Activated CD4-positive, alpha-beta memory T cell treated with anti-CD3 and anti-CD28 coated beads, Interleukin-2, amount 10 ng/mL, durations not matched to agents 7 days and 5 days (primary cell): ENCODE results near the gene TAC3. TPM values are rescaled to one million over a fixed set of nuclear protein-coding genes. Genes with fewer than 3 reads are reported as not detected.
"Not testable (repeated sequence)": the region's sequence is repeated elsewhere in the genome, so short reads cannot be mapped to it uniquely, and the experiment has no call there.

Experiments
- CTCF ChIA-PET: fragments of 350-600 bp; sonication (Branson Sonifier 250); formaldehyde crosslinking; loops from one replicate; lab custom pipeline; 2021; ENCODE audit warnings: antibody characterized with exemption, inconsistent platforms; lab: Charles Lee
- POLR2A ChIA-PET: fragments of 350-600 bp; sonication (Branson Sonifier 250); formaldehyde crosslinking; loops from one replicate; lab custom pipeline; 2021; ENCODE audit warnings: antibody characterized with exemption; lab: Charles Lee
- DNase-seq: peaks from one replicate; pipeline ENCODE4 v3.0.0-alpha.2; 2020
- H3K27ac Mint-ChIP-seq: one replicate; pipeline ENCODE4 v1.8.0; 2021; ENCODE audit warnings: mild to moderate bottlenecking, mixed read lengths
- H3K27me3 Mint-ChIP-seq: one replicate; pipeline ENCODE4 v1.8.0; 2021; ENCODE audit warnings: mixed read lengths
- H3K36me3 Mint-ChIP-seq: one replicate; pipeline ENCODE4 v1.8.0; 2021; ENCODE audit warnings: low read depth, mixed read lengths
- H3K4me1 Mint-ChIP-seq: one replicate; pipeline ENCODE4 v1.8.0; 2021; ENCODE audit warnings: mixed read lengths
- H3K4me3 Mint-ChIP-seq: one replicate; pipeline ENCODE4 v1.8.0; 2021; ENCODE audit warnings: mild to moderate bottlenecking, mixed read lengths
- H3K9me3 Mint-ChIP-seq: one replicate; pipeline ENCODE4 v1.8.0; 2021; ENCODE audit warnings: mixed read lengths
- total RNA-seq, 2 experiments: library from RNA; stranded (reverse); gene quantifications; one replicate each; pipeline ENCODE4 v1.2.3, GENCODE V29; 2021

The TAC3 gene
- not detected for total RNA-seq

DNA sequence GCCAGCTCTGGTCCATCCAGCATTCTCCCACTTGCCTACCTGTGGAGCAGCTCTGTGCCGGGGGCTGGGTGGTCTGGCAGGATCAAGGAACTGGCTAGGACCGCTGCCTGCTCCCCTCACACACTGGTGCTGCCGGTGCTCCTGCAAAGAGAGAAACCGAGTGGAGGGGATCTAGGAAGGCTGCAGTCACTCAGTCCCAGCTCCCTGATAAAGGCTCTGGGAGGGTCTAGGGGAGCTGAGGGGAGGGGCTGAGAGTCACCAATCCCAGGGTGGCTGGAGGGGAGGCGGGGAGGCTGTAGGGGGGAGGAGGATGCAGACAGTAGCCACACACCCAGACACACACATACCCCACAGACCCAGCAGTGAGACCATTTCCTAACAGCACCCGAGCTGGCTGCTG lies at the start of gene TAC3:
TAC3 (minus strand) TSS at position 182 of the 400 bp plus-strand sequence. CDS start 732 bp downstream, outside the sequence.
- Mint-ChIP-seq H3K4me3 (no peak within 1 kb of the TSS), H3K36me3 (no peaks in the 10 kb centered on the region), H3K27ac (no peak within 1 kb of the TSS), H3K9me3 (no peaks in the 10 kb centered on the region), H3K4me1 (peaks cover 7% of the 10 kb centered on the region), H3K27me3 (peaks cover 22% of the 10 kb centered on the region)
- POLR2A ChIA-PET: interaction anchor here (3.0 to 5.1 kb wide), 2 partner anchors 11 to 31 kb away, joined by 8 to 18 read pairs; no protein-coding TSS in a partner anchor
- CTCF ChIA-PET: interaction anchor here (1.4 to 1.7 kb wide), 3 partner anchors 14 to 30 kb away, joined by 3 to 5 read pairs (median 5); no protein-coding TSS in a partner anchor
- DNase-seq: no peak

GRCh38 chr12:57063991-57064685 lies 47.8 kb upstream of the TAC3 start:
- ChIA-PET POLR2A (interaction anchor here (1.1 to 3.1 kb wide), 4 partner anchors 14 to 47 kb away, joined by 3 to 48 read pairs (median 24); partner anchors contain the start of genes NEMP1 and STAT6), CTCF (interaction anchor here (1.0 to 3.0 kb wide), 10 partner anchors 9 to 123 kb away, joined by 3 to 31 read pairs (median 4); partner anchors contain the start of gene STAT6)
- peak; percentile 54 for DNase-seq
- peaks cover 35% of the 10 kb centered on the region for H3K4me1 Mint-ChIP-seq
- no peaks in the 10 kb centered on the region for H3K9me3 Mint-ChIP-seq
- peak overlapping the region; percentile 62 for H3K4me3 Mint-ChIP-seq
- no peaks in the 10 kb centered on the region for H3K27me3 Mint-ChIP-seq
- H3K27ac Mint-ChIP-seq: peak overlapping the region; percentile 89
- peaks cover 64% of the 10 kb centered on the region for H3K36me3 Mint-ChIP-seq

- no peak overlapping the region for H3K27ac Mint-ChIP-seq
- peaks cover 13% of the 10 kb centered on the region for H3K4me1 Mint-ChIP-seq
- H3K36me3 Mint-ChIP-seq: peaks cover 63% of the 10 kb centered on the region
- no peaks in the 10 kb centered on the region for H3K27me3 Mint-ChIP-seq
- POLR2A ChIA-PET: interaction anchor here (1.4 kb wide), 1 partner anchor 21 kb away, joined by 3 read pairs; no protein-coding TSS in a partner anchor
- CTCF ChIA-PET: interaction anchor here (1.0 to 2.3 kb wide), 4 partner anchors 8 to 53 kb away, joined by 3 to 7 read pairs (median 4); no protein-coding TSS in a partner anchor
- no peak for DNase-seq
- H3K9me3 Mint-ChIP-seq: no peaks in the 10 kb centered on the region
- H3K4me3 Mint-ChIP-seq: no peak overlapping the region
Measured at GRCh38 chr12:57058454-57058853, 42.1 kb upstream of the TAC3 start.

DNA sequence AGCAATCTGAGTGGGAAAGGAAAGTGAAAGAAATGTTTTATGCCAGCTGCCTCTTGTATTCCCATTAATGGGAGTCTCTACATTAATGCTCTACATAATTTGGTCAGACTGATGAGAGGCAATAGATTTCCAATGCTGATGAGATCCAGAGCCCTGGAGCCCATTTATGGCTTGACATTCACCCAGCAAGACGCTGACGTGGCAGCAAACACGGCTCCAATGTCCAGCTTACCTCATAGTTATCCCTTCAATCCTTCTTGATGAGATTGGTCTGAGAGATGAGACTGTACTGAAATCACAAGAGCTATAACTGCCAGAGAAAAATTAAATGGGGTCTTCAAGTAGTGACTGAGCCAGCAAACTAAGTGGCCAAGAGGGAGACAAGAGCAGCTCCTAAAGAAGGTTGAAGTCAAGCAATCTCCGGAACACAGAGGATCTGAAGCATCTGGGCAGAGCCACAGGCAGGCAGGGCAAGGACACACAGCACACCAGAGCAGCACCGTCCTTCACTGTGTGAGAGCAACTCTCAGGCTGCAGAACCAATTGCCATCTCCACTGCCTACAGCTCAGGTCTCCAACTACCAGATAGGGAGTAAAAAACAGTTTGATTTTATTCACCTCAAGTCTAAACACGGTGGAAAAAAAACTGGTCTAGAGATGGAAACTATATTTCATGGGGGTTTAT lies 40.9 kb upstream of the TAC3 start:
- Mint-ChIP-seq H3K4me3 (no peak overlapping the region), H3K9me3 (no peaks in the 10 kb centered on the region), H3K36me3 (peaks cover 64% of the 10 kb centered on the region), H3K27ac (no peak overlapping the region), H3K4me1 (peaks cover 7% of the 10 kb centered on the region), H3K27me3 (no peaks in the 10 kb centered on the region)
- CTCF ChIA-PET: interaction anchor here (0.9 to 2.1 kb wide), 5 partner anchors 8 to 116 kb away, joined by 3 to 6 read pairs (median 3); partner anchors contain the start of gene ZBTB39
- POLR2A ChIA-PET: interaction anchor here (0.6 to 2.1 kb wide), 2 partner anchors 9 to 26 kb away, joined by 3 to 6 read pairs; no protein-coding TSS in a partner anchor
- no peak for DNase-seq

GRCh38 chr12:57055824-57056223 lies 39.5 kb upstream of the TAC3 start:
- H3K4me1 Mint-ChIP-seq: peaks cover 6% of the 10 kb centered on the region
- H3K9me3 Mint-ChIP-seq: no peaks in the 10 kb centered on the region
- POLR2A ChIA-PET: interaction anchor here (1.1 to 2.1 kb wide), 2 partner anchors 8 to 421 kb away, joined by 3 to 6 read pairs; no protein-coding TSS in a partner anchor

GRCh38 chr12:57053901-57054300 lies 37.6 kb upstream of the TAC3 start:
- H3K27ac Mint-ChIP-seq, CTCF ChIA-PET, H3K4me1 Mint-ChIP-seq, H3K4me3 Mint-ChIP-seq, H3K9me3 Mint-ChIP-seq, H3K27me3 Mint-ChIP-seq, DNase-seq, POLR2A ChIA-PET: not testable (repeated sequence)
- H3K36me3 Mint-ChIP-seq: peaks cover 44% of the 10 kb centered on the region

More at GRCh38 chr12:57055824-57056223, 39.5 kb upstream of the TAC3 start:
- Mint-ChIP-seq H3K27me3 (no peaks in the 10 kb centered on the region), H3K36me3 (peaks cover 63% of the 10 kb centered on the region), H3K4me3 (no peak overlapping the region), H3K27ac (no peak overlapping the region)
- CTCF ChIA-PET: interaction anchor here (1.2 to 2.1 kb wide), 3 partner anchors 14 to 118 kb away, joined by 3 to 6 read pairs (median 4); partner anchors contain the start of gene ZBTB39
- DNase-seq: no peak

- CTCF ChIA-PET: interaction anchor here (1.2 kb wide), 1 partner anchor 16 kb away, joined by 3 read pairs; no protein-coding TSS in a partner anchor
- H3K4me3 Mint-ChIP-seq, H3K4me1 Mint-ChIP-seq, DNase-seq, H3K27me3 Mint-ChIP-seq, H3K27ac Mint-ChIP-seq, H3K9me3 Mint-ChIP-seq: not testable (repeated sequence)
- POLR2A ChIA-PET: interaction anchor here (1.6 kb wide), 1 partner anchor 14 kb away, joined by 4 read pairs; no protein-coding TSS in a partner anchor
- H3K36me3 Mint-ChIP-seq: peaks cover 37% of the 10 kb centered on the region
Measured at GRCh38 chr12:57053146-57053545, 36.8 kb upstream of the TAC3 start.

DNA sequence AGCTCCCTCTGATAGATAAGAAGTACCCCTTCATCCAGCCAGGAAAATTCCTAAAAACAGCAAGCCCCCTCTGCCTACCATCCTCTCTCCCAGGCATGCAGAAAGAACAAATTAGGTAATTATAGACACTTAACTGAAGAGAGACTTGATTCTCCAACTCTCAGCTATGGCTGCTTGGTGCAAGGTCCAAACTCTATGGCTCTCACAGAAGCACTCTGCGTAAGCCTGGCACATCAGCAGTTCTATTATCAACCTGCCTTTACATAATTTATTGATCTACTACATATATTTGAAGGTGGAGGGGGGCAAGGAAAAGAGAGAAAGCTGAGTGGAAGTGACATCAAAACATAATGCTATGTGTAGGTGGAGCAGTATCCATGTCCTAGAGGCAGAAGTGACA lies 34.7 kb upstream of the TAC3 start:
- no peak overlapping the region for H3K27ac Mint-ChIP-seq
- H3K9me3 Mint-ChIP-seq: no peaks in the 10 kb centered on the region
- peaks cover 12% of the 10 kb centered on the region for H3K27me3 Mint-ChIP-seq
- H3K4me3 Mint-ChIP-seq: no peak overlapping the region
- CTCF ChIA-PET: interaction anchor here (0.8 to 2.4 kb wide), 5 partner anchors 8 to 50 kb away, joined by 3 to 8 read pairs (median 4); no protein-coding TSS in a partner anchor
- peaks cover 30% of the 10 kb centered on the region for H3K4me1 Mint-ChIP-seq
- DNase-seq: no peak
- peaks cover 23% of the 10 kb centered on the region for H3K36me3 Mint-ChIP-seq
- POLR2A ChIA-PET: interaction anchor here (1.5 to 2.0 kb wide), 2 partner anchors 9 to 15 kb away, joined by 5 to 7 read pairs; no protein-coding TSS in a partner anchor

DNA sequence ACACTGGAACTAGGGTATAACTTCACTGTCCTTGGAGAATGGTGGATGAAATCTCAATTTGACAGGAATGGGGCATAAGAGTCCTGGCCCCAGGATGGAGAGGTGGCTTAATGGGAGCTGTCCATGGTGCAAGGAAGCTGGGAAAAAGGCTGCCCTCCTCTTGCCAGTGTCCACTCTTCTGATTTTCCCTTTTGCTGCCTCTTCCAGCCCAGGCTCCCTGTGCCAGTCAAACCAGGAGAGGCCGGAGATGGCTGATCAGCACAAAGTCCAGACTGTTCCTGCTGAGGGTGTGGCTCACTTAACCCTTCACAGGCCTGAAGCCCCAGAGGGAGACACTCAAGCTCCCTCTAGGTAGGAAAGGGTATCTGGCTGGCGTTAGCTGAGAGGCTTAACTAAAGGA lies 33.6 kb upstream of the TAC3 start, which contains the start of gene MYO1A:
MYO1A (minus strand) TSS at position 240 of the 400 bp plus-strand sequence. CDS start 1,806 bp downstream, outside the sequence.
- Mint-ChIP-seq H3K4me3 (no peak within 1 kb of the TSS), H3K27me3 (peaks cover 18% of the 10 kb centered on the region), H3K9me3 (no peaks in the 10 kb centered on the region), H3K27ac (no peak within 1 kb of the TSS), H3K4me1 (peaks cover 33% of the 10 kb centered on the region), H3K36me3 (peaks cover 18% of the 10 kb centered on the region)
- CTCF ChIA-PET: interaction anchor here (0.8 to 2.4 kb wide), 3 partner anchors 9 to 74 kb away, joined by 3 to 8 read pairs (median 4); no protein-coding TSS in a partner anchor
- POLR2A ChIA-PET: interaction anchor here (1.5 kb wide), 1 partner anchor 16 kb away, joined by 5 read pairs; no protein-coding TSS in a partner anchor
- DNase-seq: no peak

- H3K27ac Mint-ChIP-seq: no peak overlapping the region
- H3K9me3 Mint-ChIP-seq: no peaks in the 10 kb centered on the region
- H3K4me1 Mint-ChIP-seq: peaks cover 33% of the 10 kb centered on the region
- CTCF ChIA-PET: interaction anchor here (0.6 to 2.2 kb wide), 6 partner anchors 11 to 489 kb away, joined by 3 to 15 read pairs (median 4); no protein-coding TSS in a partner anchor
- peaks cover 15% of the 10 kb centered on the region for H3K36me3 Mint-ChIP-seq
- POLR2A ChIA-PET: interaction anchor here (1.0 to 1.5 kb wide), 3 partner anchors 11 to 36 kb away, joined by 4 to 5 read pairs (median 4); no protein-coding TSS in a partner anchor
- DNase-seq: no peak
- peaks cover 18% of the 10 kb centered on the region for H3K27me3 Mint-ChIP-seq
- no peak overlapping the region for H3K4me3 Mint-ChIP-seq
Measured at GRCh38 chr12:57049119-57049446, 32.8 kb upstream of the TAC3 start.

DNA sequence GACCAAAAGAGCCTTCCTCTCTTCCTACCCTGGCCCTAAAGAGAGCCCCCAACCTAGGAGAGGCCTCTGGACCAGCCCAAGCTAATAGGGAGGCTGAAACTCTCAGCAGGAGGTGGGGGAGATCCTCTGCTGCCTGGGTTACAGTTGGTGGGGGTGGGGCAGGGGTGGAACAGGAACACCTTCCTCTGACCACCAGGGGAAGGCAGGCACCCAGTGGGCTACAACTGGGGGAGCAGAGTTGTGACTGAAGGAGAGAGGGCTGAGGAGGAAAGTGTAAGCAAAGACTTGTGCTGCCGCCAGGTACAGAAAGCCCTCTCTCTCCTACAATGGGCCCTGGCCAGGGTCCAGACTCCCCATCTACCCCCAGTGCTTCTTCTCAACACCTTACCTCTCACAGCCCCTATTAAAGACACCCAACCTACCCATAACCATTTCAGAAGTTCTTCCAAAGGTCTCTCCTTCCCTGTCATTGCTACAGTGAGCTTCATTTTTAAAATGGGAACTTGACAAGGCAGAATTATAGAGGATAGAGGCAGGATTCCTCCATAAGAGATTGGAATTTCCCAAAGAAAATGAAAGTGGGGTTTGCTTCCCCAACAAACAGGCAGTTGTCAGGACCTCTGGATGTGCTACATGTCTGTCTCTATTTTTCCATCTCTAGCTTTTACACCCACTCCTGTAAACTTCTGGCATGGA lies 32.2 kb upstream of the TAC3 start:
- ChIA-PET POLR2A (interaction anchor here (0.9 to 1.8 kb wide), 6 partner anchors 8 to 64 kb away, joined by 3 to 6 read pairs (median 4); no protein-coding TSS in a partner anchor), CTCF (interaction anchor here (0.6 to 2.2 kb wide), 7 partner anchors 12 to 489 kb away, joined by 3 to 15 read pairs (median 4); partner anchors contain the start of gene STAT6)
- Mint-ChIP-seq H3K27me3 (peaks cover 22% of the 10 kb centered on the region), H3K27ac (no peak overlapping the region), H3K36me3 (peaks cover 10% of the 10 kb centered on the region), H3K4me1 (peaks cover 29% of the 10 kb centered on the region), H3K4me3 (no peak overlapping the region), H3K9me3 (no peaks in the 10 kb centered on the region)
- DNase-seq: no peak
